IMR-90 (cell line): ENCODE results near the gene AGAP1. TPM values are rescaled to one million over a fixed set of nuclear protein-coding genes. Genes with fewer than 3 reads are reported as not detected.

ENCODE experiments used
- ATAC-seq: fragments of 200-7000 bp; cut with Tn5 transposase; 2 replicates; pipeline ENCODE4 v1.9.1; 2020; ENCODE audit warnings: low read depth, mild to moderate bottlenecking, moderate library complexity
- BruUV-seq: library from RNA; stranded (reverse); fragments of 400-500 nt; replicated peaks from 2 replicates; lab custom pipeline; 2021; lab: Mats Ljungman, UMichigan
- CTCF ChIA-PET: fragments of 300-600 bp; formaldehyde crosslinking; extraction: SDS; loops from one replicate; lab custom pipeline; 2021; ENCODE audit warnings: antibody characterized with exemption; lab: Yijun Ruan, JAX
- POLR2A ChIA-PET: fragments of 300-600 bp; sonication (Branson Sonifier 250); formaldehyde crosslinking; loops from one replicate; lab custom pipeline; 2022; ENCODE audit warnings: antibody characterized with exemption; ENCODE audit not compliant: unreplicated experiment; lab: Charles Lee
- DNase-seq: peaks from one replicate; pipeline ENCODE4 v3.0.0; 2013
- H2AFZ ChIP-seq: replicated peaks from 2 replicates; pipeline ENCODE3; 2013; ENCODE audit warnings: low read length, mild to moderate bottlenecking; ENCODE audit not compliant: poor library complexity
- H2AK5ac ChIP-seq: 2 replicates; pipeline ENCODE4 v1.6.1; 2013; ENCODE audit warnings: low read depth, low read length, inconsistent platforms
- H2AK9ac ChIP-seq: replicated peaks from 2 replicates; pipeline ENCODE3; 2013; ENCODE audit warnings: mild to moderate bottlenecking, low read depth, low read length, moderate library complexity; ENCODE audit not compliant: poor library complexity
- H2BK120ac ChIP-seq: 2 replicates; pipeline ENCODE4 v1.6.1; 2013; ENCODE audit warnings: low read depth, low read length, inconsistent platforms
- H2BK15ac ChIP-seq: 3 replicates; pipeline ENCODE4 v1.6.1; 2013; ENCODE audit warnings: low read depth, low read length, inconsistent platforms
- H2BK20ac ChIP-seq: 2 replicates; pipeline ENCODE4 v1.6.1; 2013; ENCODE audit warnings: low read depth, mild to moderate bottlenecking, inconsistent platforms, low read length, moderate library complexity
- H2BK5ac ChIP-seq: 2 replicates; pipeline ENCODE4 v1.6.1; 2013; ENCODE audit warnings: mild to moderate bottlenecking, low read depth, low read length, inconsistent platforms; ENCODE audit not compliant: poor library complexity, severe bottlenecking
- H3K14ac ChIP-seq: replicated peaks from 2 replicates; pipeline ENCODE4 v1.6.1; 2013; ENCODE audit warnings: low read depth, low read length, inconsistent platforms
- H3K18ac ChIP-seq: 2 replicates; pipeline ENCODE4 v1.6.1; 2013; ENCODE audit warnings: low read depth, low read length, control low read depth
- H3K23ac ChIP-seq: 2 replicates; pipeline ENCODE4 v1.6.1; 2013; ENCODE audit warnings: low read depth, low read length, inconsistent platforms
- H3K27ac ChIP-seq: 2 replicates; pipeline ENCODE4 v1.5.1; 2013; ENCODE audit warnings: mild to moderate bottlenecking, control low read depth, low read length; ENCODE audit not compliant: insufficient read depth
- H3K27me3 ChIP-seq: 2 replicates; pipeline ENCODE4 v1.6.1; 2013; ENCODE audit warnings: low read length; ENCODE audit not compliant: control insufficient read depth, insufficient read depth
- H3K36me3 ChIP-seq: 2 replicates; pipeline ENCODE4 v1.6.1; 2013; ENCODE audit warnings: low read length, mixed read lengths; ENCODE audit not compliant: control insufficient read depth, insufficient read depth
- H3K4ac ChIP-seq: 2 replicates; pipeline ENCODE4 v1.6.1; 2013; ENCODE audit warnings: low read depth, low read length, inconsistent platforms
- H3K4me1 ChIP-seq: 2 replicates; pipeline ENCODE4 v1.6.1; 2013; ENCODE audit warnings: low read length, mixed read lengths; ENCODE audit not compliant: control insufficient read depth, insufficient read depth
- H3K4me2 ChIP-seq: 2 replicates; pipeline ENCODE4 v1.6.1; 2013; ENCODE audit warnings: low read depth, mild to moderate bottlenecking, control low read depth, low read length, moderate library complexity
- H3K4me3 ChIP-seq: 2 replicates; pipeline ENCODE4 v1.5.1; 2013; ENCODE audit warnings: low read depth, mild to moderate bottlenecking, control low read depth, low read length, moderate library complexity; ENCODE audit not compliant: insufficient read depth
- H3K56ac ChIP-seq: 2 replicates; pipeline ENCODE4 v1.6.1; 2013; ENCODE audit warnings: low read length, inconsistent platforms; ENCODE audit not compliant: insufficient read depth; ENCODE audit errors: extremely low read depth
- H3K79me1 ChIP-seq, 2 experiments: 2 replicates each; pipeline ENCODE4 v1.6.1; 2013; ENCODE audit warnings: low read length in 2 of 2, inconsistent platforms in 1 of 2, low read depth in 1 of 2
- H3K9ac ChIP-seq: 2 replicates; pipeline ENCODE4 v1.6.1; 2013; ENCODE audit warnings: low read depth, low read length, control low read depth
- H3K9me1 ChIP-seq: 2 replicates; pipeline ENCODE4 v1.6.1; 2013; ENCODE audit warnings: low read length, inconsistent platforms; ENCODE audit not compliant: insufficient read depth
- H3K9me3 ChIP-seq: 2 replicates; pipeline ENCODE4 v1.6.1; 2013; ENCODE audit warnings: low read length; ENCODE audit not compliant: control insufficient read depth, insufficient read depth
- H4K20me1 ChIP-seq: 2 replicates; pipeline ENCODE4 v1.6.1; 2013; ENCODE audit warnings: low read length, inconsistent platforms; ENCODE audit not compliant: insufficient read depth
- H4K5ac ChIP-seq: 2 replicates; pipeline ENCODE4 v1.6.1; 2013; ENCODE audit warnings: mild to moderate bottlenecking, low read depth, low read length, control low read depth
- H4K8ac ChIP-seq, 2 experiments: 2 replicates each; pipeline ENCODE4 v1.6.1; 2013; ENCODE audit warnings: low read depth in 2 of 2, low read length in 2 of 2, control low read depth in 1 of 2, inconsistent platforms in 1 of 2
- H4K91ac ChIP-seq: 2 replicates; pipeline ENCODE4 v1.6.1; 2013; ENCODE audit warnings: low read depth, low read length, inconsistent platforms; ENCODE audit not compliant: insufficient read depth
- BHLHE40 ChIP-seq: fragments of 150-350 bp; IDR thresholded peaks from 2 replicates; pipeline ENCODE4 v1.6.1; 2016; ENCODE audit warnings: mild to moderate bottlenecking, low read depth, low read length
- CEBPB ChIP-seq: IDR thresholded peaks from 2 replicates; pipeline ENCODE4 v1.6.1; 2012; ENCODE audit warnings: low read depth, low read length, improper control_type of control experiment
- CHD1 ChIP-seq: IDR thresholded peaks from 2 replicates; pipeline ENCODE4 v1.6.1; 2012; ENCODE audit warnings: low read depth, low read length, improper control_type of control experiment
- ELK1 ChIP-seq: fragments of 150-350 bp; IDR thresholded peaks from 2 replicates; pipeline ENCODE4 v1.6.1; 2016; ENCODE audit warnings: low read depth, mild to moderate bottlenecking, low read length, moderate library complexity, borderline replicate concordance
- FOS ChIP-seq: fragments of 150-350 bp; IDR thresholded peaks from 2 replicates; pipeline ENCODE4 v1.6.1; 2016; ENCODE audit warnings: low read depth, low read length
- MAFK ChIP-seq: IDR thresholded peaks from 2 replicates; pipeline ENCODE4 v1.6.1; 2012; ENCODE audit warnings: low read depth, low read length, improper control_type of control experiment
- MAZ ChIP-seq: IDR thresholded peaks from 2 replicates; pipeline ENCODE4 v1.6.1; 2012; ENCODE audit warnings: low read depth, mild to moderate bottlenecking, low read length, improper control_type of control experiment, moderate library complexity, borderline replicate concordance
- MXI1 ChIP-seq: IDR thresholded peaks from 2 replicates; pipeline ENCODE4 v1.6.1; 2012; ENCODE audit warnings: low read depth, mild to moderate bottlenecking, low read length, moderate library complexity, borderline replicate concordance
- NFE2L2 ChIP-seq: fragments of 150-350 bp; IDR thresholded peaks from 2 replicates; pipeline ENCODE4 v1.6.1; 2016; ENCODE audit warnings: low read depth, mild to moderate bottlenecking, low read length
- POLR2A ChIP-seq: IDR thresholded peaks from 2 replicates; pipeline ENCODE4 v1.6.1; 2012; ENCODE audit warnings: mild to moderate bottlenecking, low read depth, low read length
- RAD21 ChIP-seq: IDR thresholded peaks from 2 replicates; pipeline ENCODE4 v1.6.1; 2012; ENCODE audit warnings: low read length, improper control_type of control experiment
- RCOR1 ChIP-seq: IDR thresholded peaks from 2 replicates; pipeline ENCODE4 v1.6.1; 2012; ENCODE audit warnings: mild to moderate bottlenecking, low read length, improper control_type of control experiment; ENCODE audit not compliant: insufficient replicate concordance
- RFX5 ChIP-seq: IDR thresholded peaks from 2 replicates; pipeline ENCODE4 v1.8.0; 2012; ENCODE audit warnings: low read depth, mild to moderate bottlenecking, low read length, moderate library complexity
- SMC3 ChIP-seq: fragments of 150-350 bp; IDR thresholded peaks from 2 replicates; pipeline ENCODE4 v1.6.1; 2016; ENCODE audit warnings: low read depth, mild to moderate bottlenecking, antibody characterized with exemption, low read length, moderate library complexity
- WGBS, 2 experiments: methylation state at CpG; one replicate each; pipeline versions ENCODE4 v1.1.5 to v1.1.7; 2013; ENCODE audit warnings: missing lambda C conversion rate in 2 of 2; ENCODE audit not compliant: insufficient read length in 1 of 2; ENCODE audit errors: extremely low coverage in 2 of 2; 5-methylcytosine and 5-hydroxymethylcytosine counted together
- dilution Hi-C: fragments of 300-500 bp; cut with HindIII; formaldehyde crosslinking; loops from one replicate; pipeline ENCODE4 v1.14.3; 2018; ENCODE audit warnings: low sequenced_read_pairs; ENCODE audit not compliant: unreplicated experiment
- in situ Hi-C: fragments of 300-500 bp; cut with MboI; formaldehyde crosslinking; loops from 3 replicates; pipeline ENCODE4 v1.14.3; 2019; ENCODE audit warnings: low sequenced_read_pairs, inconsistent platforms, mixed read lengths
- intact Hi-C: fragments of 100-400 bp; cut with micrococcal nuclease; formaldehyde crosslinking; loops from 2 replicates; pipeline ENCODE4 v1.10.0; 2022
- polyA plus RNA-seq, 3 experiments: library from polyadenylated mRNA; depleted of rRNA; stranded (reverse); fragments of >200 nt; gene quantifications; 2 replicates each; pipeline ENCODE4 v1.2.3, GENCODE V29; 2012; ENCODE audit warnings: low replicate concordance in 1 of 3
- total RNA-seq: library from RNA; depleted of rRNA; stranded (reverse); fragments of >200 nt; gene quantifications from 2 replicates; pipeline ENCODE4 v1.2.3, GENCODE V29; 2012
- TF ChIP-seq, protein P1 (sequence below): conservative IDR thresholded peaks from 2 replicates; pipeline ENCODE4 v1.5.1; 2012; ENCODE audit warnings: mild to moderate bottlenecking, low read depth, low read length, improper control_type of control experiment
- TF ChIP-seq, protein P2 (sequence below): fragments of 150-350 bp; IDR thresholded peaks from 2 replicates; pipeline ENCODE4 v1.6.1; 2017; ENCODE audit warnings: mild to moderate bottlenecking, antibody characterized with exemption, low read length, low read depth

The AGAP1 gene
- total and polyA plus RNA-seq, 2 of the 4 experiments (the other 2 are of a cell fraction) = 15.1 to 16.4 TPM

DNA sequence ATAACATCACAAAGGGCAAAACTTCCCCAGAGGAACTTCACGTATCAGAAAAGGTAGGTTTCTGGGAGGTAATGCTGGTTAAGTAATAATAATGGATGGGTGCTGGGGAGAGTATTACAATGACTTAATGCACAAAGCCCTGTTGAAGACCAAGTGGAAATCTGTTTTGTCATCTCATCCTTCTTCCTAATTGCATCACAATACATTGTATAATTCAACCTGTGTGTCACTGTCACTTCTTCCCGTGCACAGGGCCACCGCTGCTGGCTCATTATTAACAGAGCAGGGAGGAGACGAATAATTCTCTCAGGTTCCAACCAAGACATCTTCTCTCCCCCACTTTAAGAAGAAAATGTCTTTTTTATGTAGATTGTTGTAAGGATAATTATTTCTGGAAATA lies 290.9 kb downstream of the AGAP1 start:
- no peak overlapping the region for H3K27ac ChIP-seq
- DNase-seq (no peak), ATAC-seq (no peak)
- no peak overlapping the region for H4K91ac ChIP-seq
- no peaks in the 10 kb centered on the region; the same call in 1 of the 2 replicates for H3K9me1 ChIP-seq
- no peak for TF ChIP-seq RFX5
- TF ChIP-seq POLR2A = no peak
- no peak for TF ChIP-seq RCOR1
- no peak for TF ChIP-seq ELK1
- TF ChIP-seq RAD21 = no peak
- no peak for TF ChIP-seq CEBPB
- TF ChIP-seq, protein P1, sequence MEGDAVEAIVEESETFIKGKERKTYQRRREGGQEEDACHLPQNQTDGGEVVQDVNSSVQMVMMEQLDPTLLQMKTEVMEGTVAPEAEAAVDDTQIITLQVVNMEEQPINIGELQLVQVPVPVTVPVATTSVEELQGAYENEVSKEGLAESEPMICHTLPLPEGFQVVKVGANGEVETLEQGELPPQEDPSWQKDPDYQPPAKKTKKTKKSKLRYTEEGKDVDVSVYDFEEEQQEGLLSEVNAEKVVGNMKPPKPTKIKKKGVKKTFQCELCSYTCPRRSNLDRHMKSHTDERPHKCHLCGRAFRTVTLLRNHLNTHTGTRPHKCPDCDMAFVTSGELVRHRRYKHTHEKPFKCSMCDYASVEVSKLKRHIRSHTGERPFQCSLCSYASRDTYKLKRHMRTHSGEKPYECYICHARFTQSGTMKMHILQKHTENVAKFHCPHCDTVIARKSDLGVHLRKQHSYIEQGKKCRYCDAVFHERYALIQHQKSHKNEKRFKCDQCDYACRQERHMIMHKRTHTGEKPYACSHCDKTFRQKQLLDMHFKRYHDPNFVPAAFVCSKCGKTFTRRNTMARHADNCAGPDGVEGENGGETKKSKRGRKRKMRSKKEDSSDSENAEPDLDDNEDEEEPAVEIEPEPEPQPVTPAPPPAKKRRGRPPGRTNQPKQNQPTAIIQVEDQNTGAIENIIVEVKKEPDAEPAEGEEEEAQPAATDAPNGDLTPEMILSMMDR = no peak
- TF ChIP-seq MAZ = no peak
- no peak for TF ChIP-seq SMC3
- TF ChIP-seq FOS = no peak
- no peak for TF ChIP-seq CHD1
- no peak for TF ChIP-seq MAFK
- TF ChIP-seq BHLHE40 = no peak
- no peak for TF ChIP-seq MXI1
- TF ChIP-seq NFE2L2 = no peak
- TF ChIP-seq, protein P2, sequence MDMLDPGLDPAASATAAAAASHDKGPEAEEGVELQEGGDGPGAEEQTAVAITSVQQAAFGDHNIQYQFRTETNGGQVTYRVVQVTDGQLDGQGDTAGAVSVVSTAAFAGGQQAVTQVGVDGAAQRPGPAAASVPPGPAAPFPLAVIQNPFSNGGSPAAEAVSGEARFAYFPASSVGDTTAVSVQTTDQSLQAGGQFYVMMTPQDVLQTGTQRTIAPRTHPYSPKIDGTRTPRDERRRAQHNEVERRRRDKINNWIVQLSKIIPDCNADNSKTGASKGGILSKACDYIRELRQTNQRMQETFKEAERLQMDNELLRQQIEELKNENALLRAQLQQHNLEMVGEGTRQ = no peak
- no peak overlapping the region for H3K18ac ChIP-seq
- no peak overlapping the region for H4K8ac ChIP-seq
- no peaks in the 10 kb centered on the region for H3K27me3 ChIP-seq
- H3K4me2 ChIP-seq = no peak overlapping the region
- in situ Hi-C loops (loop anchor here (10.0 to 25.0 kb wide), 2 partner anchors 528 to 1280 kb away; no protein-coding TSS in a partner anchor), intact Hi-C loops (no loop called here), dilution Hi-C loops (loop anchor here (25.0 kb wide), 1 partner anchor 403 kb away; no protein-coding TSS in a partner anchor)
- no peak overlapping the region for H2BK5ac ChIP-seq
- H2AK5ac ChIP-seq = no peak overlapping the region
- no peak overlapping the region for H3K4me3 ChIP-seq
- no peaks in the 10 kb centered on the region for H3K4me1 ChIP-seq
- H2AK9ac ChIP-seq = no peak overlapping the region
- peaks cover 3% of the 10 kb centered on the region for H3K36me3 ChIP-seq
- POLR2A ChIA-PET = no interaction called here
- no peak overlapping the region for H2BK20ac ChIP-seq
- no peak overlapping the region for H4K5ac ChIP-seq
- no peak overlapping the region for H3K9ac ChIP-seq
- CTCF ChIA-PET = no interaction called here
- H4K20me1 ChIP-seq = no peaks in the 10 kb centered on the region
- no TSS peak for BruUV-seq
- no peak overlapping the region for H2BK120ac ChIP-seq
- no peaks in the 10 kb centered on the region for H3K79me1 ChIP-seq
- H2AFZ ChIP-seq = no peak overlapping the region
- no peak overlapping the region for H3K14ac ChIP-seq
- no peak overlapping the region for H3K4ac ChIP-seq
- H3K23ac ChIP-seq = no peak overlapping the region
- H3K9me3 ChIP-seq = no peaks in the 10 kb centered on the region
- no peak overlapping the region for H3K56ac ChIP-seq
- no CpG with 5 or more reads among the region's 4 CpGs for WGBS, 2 experiments
- H2BK15ac ChIP-seq = no peak overlapping the region
